HG02981 (cell line): ENCODE data around the gene TSPAN1.
A peak's percentile ranks its signal among the peaks of the same experiment; 100 is the strongest.

Experiments
- ATAC-seq: cut with Tn5 transposase; IDR thresholded peaks from one replicate; pipeline ENCODE4 v1.9.1; 2021; ENCODE audit warnings: mild to moderate bottlenecking, moderate library complexity; ENCODE audit not compliant: unreplicated experiment

The TSPAN1 gene

GRCh38 chr1:46174448-46175231, at the start of gene TSPAN1:
TSPAN1 (plus strand) TSS chr1:46175087; CDS start chr1:46181108, 6,021 bp downstream.
- ATAC-seq, result no peak

GRCh38 chr1:46128344-46128743, 46.5 kb upstream of the TSPAN1 start:
- ATAC-seq, result no peak

GRCh38 chr1:46130121-46130520, 44.8 kb upstream of the TSPAN1 start:
- ATAC-seq, result no peak

GRCh38 chr1:46130606-46131005, 44.3 kb upstream of the TSPAN1 start:
- ATAC-seq, result no peak

GRCh38 chr1:46131093-46131492, 43.8 kb upstream of the TSPAN1 start:
- no peak for ATAC-seq

GRCh38 chr1:46131712-46132528, 43.0 kb upstream of the TSPAN1 start:
- no peak for ATAC-seq

- peak; percentile 92 for ATAC-seq
Measured at GRCh38 chr1:46132529-46133180, 42.2 kb upstream of the TSPAN1 start, which contains the start of gene PIK3R3. PIK3R3 (minus strand) TSS chr1:46132629; CDS start chr1:46131952, 677 bp downstream.

- peak; percentile 37 for ATAC-seq
Measured at GRCh38 chr1:46133181-46133658, 41.7 kb upstream of the TSPAN1 start.

GRCh38 chr1:46133781-46134350, 41.0 kb upstream of the TSPAN1 start:
- ATAC-seq, result no peak

- no peak for ATAC-seq
Measured at GRCh38 chr1:46134660-46135331, 40.1 kb upstream of the TSPAN1 start.

- ATAC-seq, result no peak
Measured at GRCh38 chr1:46136711-46137110, 38.2 kb upstream of the TSPAN1 start.

GRCh38 chr1:46137916-46138315, 37.0 kb upstream of the TSPAN1 start:
- ATAC-seq, result no peak

GRCh38 chr1:46148318-46148717, 26.6 kb upstream of the TSPAN1 start:
- ATAC-seq, result no peak

GRCh38 chr1:46150085-46150484, 24.8 kb upstream of the TSPAN1 start:
- no peak for ATAC-seq

- ATAC-seq, result no peak
Measured at GRCh38 chr1:46152016-46152415, 22.9 kb upstream of the TSPAN1 start.

GRCh38 chr1:46153228-46153627, 21.7 kb upstream of the TSPAN1 start:
- ATAC-seq, result no peak

GRCh38 chr1:46153732-46154131, 21.2 kb upstream of the TSPAN1 start:
- no peak for ATAC-seq

GRCh38 chr1:46157916-46158311, 17.0 kb upstream of the TSPAN1 start:
- ATAC-seq, result no peak

GRCh38 chr1:46158312-46159281, 16.3 kb upstream of the TSPAN1 start:
- ATAC-seq, result peak; percentile 92
